Measurements from ENCODE around the gene CBX8. TPM values are rescaled to one million over a fixed set of nuclear protein-coding genes. Genes with fewer than 3 reads are reported as not detected.

The CBX8 gene
- total and polyA plus RNA-seq, 2 of the 13 experiments (the other 11 are each of a cell fraction or from before 2014, with no cell fraction given): 0.34 to 12.6 TPM

GRCh38 chr17:79839356-79840268 lies 42.7 kb upstream of the CBX8 start, which contains the start of gene CBX4 (continued):
- peak; percentile 66 for TF ChIP-seq ZNF609 (CRISPR knock-in tag; IDR thresholded peaks at IDR 0.05; ENCODE audit: borderline replicate concordance)
- no peak for TF ChIP-seq ZBTB49 (CRISPR knock-in tag; IDR thresholded peaks at IDR 0.05; ENCODE audit: borderline replicate concordance)
- TF ChIP-seq TBX3 (IDR thresholded peaks at IDR 0.05; ENCODE audit: borderline replicate concordance): peak; percentile 33; the same call in 1 of the 2 replicates
- TF ChIP-seq IRF2 (CRISPR knock-in tag; IDR thresholded peaks at IDR 0.05): 0 out of 2 replicates have a peak, but pooled peaks have one; percentile 20
- peak; percentile 73; the same call in 1 of the 2 replicates for TF ChIP-seq NR0B2 (CRISPR knock-in tag; IDR thresholded peaks at IDR 0.05)
- no peak for TF ChIP-seq SRF (IDR thresholded peaks at IDR 0.05; ENCODE audit: low read depth, low read length)
- TF ChIP-seq PHF8 (CRISPR knock-in tag; IDR thresholded peaks at IDR 0.05): peak; percentile 62
- peak; percentile 70; the same call in 1 of the 2 replicates for TF ChIP-seq ZMAT3 (CRISPR knock-in tag; conservative IDR thresholded peaks at IDR 0.05)
- TF ChIP-seq SKIL (CRISPR knock-in tag; IDR thresholded peaks at IDR 0.05; ENCODE audit: borderline replicate concordance): no peak
- peak; percentile 81 for TF ChIP-seq MED8 (CRISPR knock-in tag; IDR thresholded peaks at IDR 0.05; ENCODE audit: insufficient replicate concordance)
- TF ChIP-seq BRD4 (CRISPR knock-in tag; IDR thresholded peaks at IDR 0.05): peak; percentile 32; the same call in 1 of the 2 replicates
- peak; percentile 54 for TF ChIP-seq ZNF124 (CRISPR knock-in tag; IDR thresholded peaks at IDR 0.05)
- TF ChIP-seq SAP130 (CRISPR knock-in tag; IDR thresholded peaks at IDR 0.05; ENCODE audit: low read depth): peak; percentile 69
- peak; percentile 71; the same call in 1 of the 2 replicates for TF ChIP-seq GTF2F1 (IDR thresholded peaks at IDR 0.05; ENCODE audit: low read length)
- TF ChIP-seq MAZ (IDR thresholded peaks at IDR 0.05; ENCODE audit: borderline replicate concordance, low read depth, low read length): peak; percentile 96
- peak; percentile 91 for TF ChIP-seq MAZ (CRISPR knock-in tag; IDR thresholded peaks at IDR 0.05; ENCODE audit: low read depth)
- TF ChIP-seq ZNF598 (CRISPR knock-in tag; IDR thresholded peaks at IDR 0.05; ENCODE audit: borderline replicate concordance): peak; percentile 87; the same call in 1 of the 2 replicates
- TF ChIP-seq KAT2B (IDR thresholded peaks at IDR 0.05; ENCODE audit: borderline replicate concordance, low read depth, low read length): no peak
- TF ChIP-seq POLR2AphosphoS5 (IDR thresholded peaks at IDR 0.05; ENCODE audit: low read depth, low read length): peak; percentile 83

All from HepG2 (cell line).